ENCODE measurements around the gene TNFRSF1A.
A peak's percentile ranks its signal among the peaks of the same experiment; 100 is the strongest.

The TNFRSF1A gene

GRCh38 chr12:6336079-6336888 is 5.6 kb downstream of the TNFRSF1A start:
- DNase-seq = peak; percentile 45 to 64

GRCh38 chr12:6335451-6336078 is 6.3 kb downstream of the TNFRSF1A start:
- DNase-seq = peak; percentile 78 to 92

GRCh38 chr12:6334940-6335450 is 6.9 kb downstream of the TNFRSF1A start:
- DNase-seq = no peak

GRCh38 chr12:6334359-6334758 is 7.5 kb downstream of the TNFRSF1A start:
- DNase-seq = no peak

- DNase-seq = no peak
Measured at GRCh38 chr12:6333566-6333965, 8.3 kb downstream of the TNFRSF1A start.

- DNase-seq = no peak
Measured at GRCh38 chr12:6333029-6333428, 8.8 kb downstream of the TNFRSF1A start.

- no peak for DNase-seq
Measured at GRCh38 chr12:6332459-6332858, 9.4 kb downstream of the TNFRSF1A start.

- no peak for DNase-seq
Measured at GRCh38 chr12:6330999-6331714, 10.7 kb downstream of the TNFRSF1A start.

GRCh38 chr12:6330192-6330591 is 11.7 kb downstream of the TNFRSF1A start:
- no peak for DNase-seq

GRCh38 chr12:6329703-6330064 is 12.2 kb downstream of the TNFRSF1A start:
- no peak for DNase-seq

GRCh38 chr12:6328945-6329702 is 12.8 kb downstream of the TNFRSF1A start:
- no peak for DNase-seq

- DNase-seq = no peak
Measured at GRCh38 chr12:6328045-6328779, 13.7 kb downstream of the TNFRSF1A start.

GRCh38 chr12:6327229-6328041 is 14.4 kb downstream of the TNFRSF1A start:
- no peak for DNase-seq

GRCh38 chr12:6326316-6327228 is 15.3 kb downstream of the TNFRSF1A start:
- DNase-seq = no peak

- no peak for DNase-seq
Measured at GRCh38 chr12:6324936-6325750, 16.7 kb downstream of the TNFRSF1A start.

GRCh38 chr12:6323995-6324711 is 17.7 kb downstream of the TNFRSF1A start:
- no peak for DNase-seq

- peak; percentile 21 to 57 for DNase-seq
Measured at GRCh38 chr12:6323340-6323994, 18.4 kb downstream of the TNFRSF1A start.

GRCh38 chr12:6322969-6323339 is 18.9 kb downstream of the TNFRSF1A start:
- no peak for DNase-seq
